ENCODE data around the gene ABLIM2. TPM values are rescaled to one million over a fixed set of nuclear protein-coding genes. Genes with fewer than 3 reads are reported as not detected.

Gene ABLIM2
- total RNA-seq, 2 donors from 2014 or later: 0.24 to 0.25 TPM

DNA sequence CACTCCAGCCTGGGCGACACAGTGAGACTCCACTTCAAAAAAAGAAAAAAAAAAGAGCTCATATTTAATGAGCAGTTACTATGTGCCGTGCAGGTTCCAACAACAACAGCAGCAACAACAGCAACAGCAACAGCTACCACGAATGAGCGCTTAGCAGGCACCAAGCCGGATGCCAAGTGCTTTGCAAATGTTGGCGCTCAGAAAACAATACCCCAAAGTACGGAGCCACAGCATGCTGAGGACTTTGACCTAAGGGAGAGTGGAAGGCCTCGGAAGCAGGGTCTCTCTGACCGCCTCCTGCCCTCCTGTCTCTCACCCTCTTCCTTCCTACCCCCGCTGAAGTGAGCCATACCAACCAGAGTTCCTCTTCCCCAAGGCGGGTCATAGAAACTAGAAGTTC, 116.7 kb downstream of the ABLIM2 start:
- Mint-ChIP-seq H3K9me3 (no peaks in the 10 kb centered on the region), H3K27ac (no peak overlapping the region), H3K4me1 (ENCODE audit: low read depth in 2 of 2) (peaks cover 0 to 4% of the 10 kb centered on the region in 2 donors), H3K27me3 (peaks cover 32 to 37% of the 10 kb centered on the region in 2 donors), H3K4me3 (no peak overlapping the region), H3K36me3 (no peaks in the 10 kb centered on the region)
- ATAC-seq: no peak
- DNase-seq (ENCODE audit: low spot score): no peak

DNA sequence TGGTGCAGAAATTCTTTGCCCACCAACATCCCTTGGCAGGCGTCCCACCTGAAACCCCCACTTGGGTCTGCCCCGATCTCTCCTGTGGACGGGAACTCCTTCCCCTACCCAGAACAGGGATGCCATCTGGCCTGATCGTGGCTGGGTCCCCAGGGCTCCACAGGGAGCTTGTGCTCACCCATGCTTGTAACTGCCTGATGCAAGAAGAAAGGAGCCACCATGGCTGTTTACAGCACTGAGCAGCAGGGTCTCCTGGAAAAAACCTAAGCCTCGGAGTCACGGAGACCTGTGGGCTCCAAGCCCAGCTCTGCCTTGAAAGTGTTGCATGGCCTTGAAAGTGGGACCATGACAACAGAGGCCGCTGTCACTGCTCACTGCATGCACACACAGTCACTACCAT, 117.4 kb downstream of the ABLIM2 start:
- Mint-ChIP-seq H3K27ac (no peak overlapping the region), H3K27me3 (peaks cover 32 to 33% of the 10 kb centered on the region in 2 donors), H3K4me3 (no peak overlapping the region), H3K36me3 (no peaks in the 10 kb centered on the region), H3K4me1 (ENCODE audit: low read depth in 2 of 2) (peaks cover 0 to 4% of the 10 kb centered on the region in 2 donors), H3K9me3 (no peaks in the 10 kb centered on the region)
- ATAC-seq (no peak), DNase-seq (ENCODE audit: low spot score) (no peak)

DNA sequence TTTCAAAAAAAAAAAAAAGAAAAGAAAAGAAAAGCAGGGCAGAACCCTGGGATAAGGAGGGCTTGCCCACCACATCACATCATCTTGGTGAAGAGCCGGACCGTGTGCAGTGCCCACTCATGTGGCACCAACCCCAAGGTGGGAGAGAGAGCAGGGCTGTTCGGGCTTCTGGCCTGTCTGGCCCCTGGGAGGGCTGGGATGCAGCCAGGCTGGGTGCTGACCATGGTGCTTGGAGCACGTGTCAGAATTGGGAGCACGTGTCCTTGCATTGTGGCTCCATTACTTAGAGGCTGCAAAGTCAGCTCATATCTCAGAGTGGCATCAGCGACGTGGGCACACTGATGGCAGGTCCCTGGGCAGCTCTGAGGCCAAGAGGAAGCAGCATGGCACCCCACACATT, 118.0 kb downstream of the ABLIM2 start:
- Mint-ChIP-seq H3K36me3 (no peaks in the 10 kb centered on the region), H3K27me3 (peaks cover 32% of the 10 kb centered on the region in 2 donors), H3K4me1 (ENCODE audit: low read depth in 2 of 2) (peaks cover 5 to 8% of the 10 kb centered on the region in 2 donors), H3K27ac (no peak overlapping the region), H3K4me3 (no peak overlapping the region), H3K9me3 (no peaks in the 10 kb centered on the region)
- no peak for ATAC-seq
- no peak for DNase-seq (ENCODE audit: low spot score)

DNA sequence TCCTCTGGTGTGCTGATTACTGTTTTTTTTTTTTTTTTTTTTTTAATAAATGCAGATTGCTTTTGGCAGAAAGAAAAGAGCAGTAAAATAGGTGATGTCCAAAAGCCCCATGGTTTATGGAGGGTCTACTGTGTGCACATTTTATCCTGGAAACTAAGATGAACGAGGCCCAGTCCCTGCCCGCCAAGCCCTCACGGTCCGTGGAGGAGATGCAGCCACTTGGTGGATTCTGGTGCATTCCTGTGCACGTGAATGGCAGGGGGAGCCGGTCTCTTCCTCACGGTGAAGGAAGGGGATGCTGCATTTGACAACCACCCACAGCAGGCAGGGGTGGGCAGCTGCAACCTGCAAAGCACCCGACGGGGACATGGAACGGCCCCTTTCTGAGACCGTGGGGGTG, 118.8 kb downstream of the ABLIM2 start:
- Mint-ChIP-seq H3K27me3 (peaks cover 31 to 36% of the 10 kb centered on the region in 2 donors), H3K36me3 (no peaks in the 10 kb centered on the region), H3K27ac (no peak overlapping the region), H3K4me3 (no peak overlapping the region), H3K4me1 (ENCODE audit: low read depth in 2 of 2) (peaks cover 12 to 14% of the 10 kb centered on the region in 2 donors), H3K9me3 (no peaks in the 10 kb centered on the region)
- ATAC-seq: no peak
- no peak for DNase-seq (ENCODE audit: low spot score)

DNA sequence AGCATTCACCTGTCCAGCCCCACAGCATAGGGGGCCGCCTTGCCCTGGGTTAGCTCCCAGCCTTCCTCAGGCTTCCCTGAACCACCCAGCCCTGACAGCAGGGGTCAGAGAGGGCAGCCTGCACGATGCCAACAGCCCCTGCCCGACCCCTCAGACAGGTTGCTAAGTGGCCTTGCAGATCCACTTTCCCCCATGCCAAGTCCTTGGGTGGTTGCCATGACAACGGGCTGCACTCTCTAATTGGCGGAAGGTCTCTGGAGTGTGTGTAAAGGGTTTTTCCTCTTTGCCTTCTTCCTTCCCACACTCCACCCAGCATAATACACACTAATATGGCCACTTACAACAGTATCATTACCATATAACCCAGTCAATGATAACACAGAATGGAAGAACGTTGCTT, 119.3 kb downstream of the ABLIM2 start:
- Mint-ChIP-seq H3K27me3 (peaks cover 26 to 33% of the 10 kb centered on the region in 2 donors), H3K4me3 (no peak overlapping the region), H3K36me3 (no peaks in the 10 kb centered on the region), H3K9me3 (no peaks in the 10 kb centered on the region), H3K4me1 (ENCODE audit: low read depth in 2 of 2) (peaks cover 12 to 14% of the 10 kb centered on the region in 2 donors), H3K27ac (no peak overlapping the region)
- ATAC-seq (no peak), DNase-seq (ENCODE audit: low spot score) (no peak)

DNA sequence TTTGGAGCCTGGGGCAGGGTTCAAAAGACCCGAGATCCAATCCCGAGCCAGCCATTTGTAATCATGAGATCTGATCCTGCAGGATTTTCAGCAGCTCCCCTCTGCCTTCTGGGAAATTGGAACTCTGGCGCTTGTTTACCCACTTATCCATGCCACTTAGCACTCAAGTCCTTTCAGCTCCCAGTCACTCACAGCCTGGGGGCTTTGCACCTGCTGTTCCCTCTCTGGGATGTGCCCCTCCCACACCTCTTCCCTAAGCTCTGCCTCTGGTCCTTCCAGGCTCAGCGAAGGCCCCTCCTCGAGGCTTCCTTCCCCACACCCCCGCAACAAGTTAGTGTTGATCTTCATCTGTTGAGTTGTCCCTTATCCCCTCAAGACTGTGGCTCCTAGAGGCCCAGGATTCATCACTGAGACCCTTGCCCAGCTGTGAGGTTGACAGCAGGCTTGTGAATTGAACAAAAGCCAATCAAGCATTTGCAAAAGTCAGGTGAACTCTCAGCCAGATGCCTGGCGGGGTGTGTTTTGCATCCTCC, 119.8 kb downstream of the ABLIM2 start:
- no peak overlapping the region for H3K27ac Mint-ChIP-seq

DNA sequence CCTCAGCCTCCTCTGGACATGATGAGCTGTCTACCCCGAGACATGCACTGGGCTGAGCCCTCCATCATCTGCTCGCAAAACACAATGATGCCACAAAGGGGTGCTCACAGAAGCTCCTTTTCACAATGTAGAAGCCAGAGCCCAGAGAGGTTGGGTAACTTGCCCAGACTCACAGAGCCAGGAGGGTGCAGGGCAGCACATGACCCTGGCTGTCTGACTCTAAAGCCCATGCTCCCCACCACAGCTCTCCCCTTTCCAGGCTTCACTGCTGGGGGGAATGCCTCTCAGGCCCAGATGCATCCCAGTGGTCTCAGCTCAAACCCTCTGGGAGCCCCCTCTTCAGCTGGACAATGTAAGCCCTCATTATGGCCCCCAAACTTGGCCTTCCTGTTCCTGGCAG, 120.5 kb downstream of the ABLIM2 start:
- no peak overlapping the region for H3K27ac Mint-ChIP-seq
- peaks cover 26 to 32% of the 10 kb centered on the region in 2 donors for H3K27me3 Mint-ChIP-seq
- H3K36me3 Mint-ChIP-seq: no peaks in the 10 kb centered on the region
- DNase-seq (ENCODE audit: low spot score) (no peak), ATAC-seq (no peak)
- peaks cover 12 to 14% of the 10 kb centered on the region in 2 donors for H3K4me1 Mint-ChIP-seq (ENCODE audit: low read depth in 2 of 2)
- no peak overlapping the region for H3K4me3 Mint-ChIP-seq
- no peaks in the 10 kb centered on the region for H3K9me3 Mint-ChIP-seq

More for the DNA sequence above, 119.8 kb downstream of the ABLIM2 start:
- Mint-ChIP-seq H3K4me3 (no peak overlapping the region), H3K4me1 (ENCODE audit: low read depth in 2 of 2) (peaks cover 12 to 14% of the 10 kb centered on the region in 2 donors), H3K36me3 (no peaks in the 10 kb centered on the region), H3K27me3 (peaks cover 26 to 33% of the 10 kb centered on the region in 2 donors), H3K9me3 (no peaks in the 10 kb centered on the region)
- no peak for DNase-seq (ENCODE audit: low spot score)
- no peak for ATAC-seq

DNA sequence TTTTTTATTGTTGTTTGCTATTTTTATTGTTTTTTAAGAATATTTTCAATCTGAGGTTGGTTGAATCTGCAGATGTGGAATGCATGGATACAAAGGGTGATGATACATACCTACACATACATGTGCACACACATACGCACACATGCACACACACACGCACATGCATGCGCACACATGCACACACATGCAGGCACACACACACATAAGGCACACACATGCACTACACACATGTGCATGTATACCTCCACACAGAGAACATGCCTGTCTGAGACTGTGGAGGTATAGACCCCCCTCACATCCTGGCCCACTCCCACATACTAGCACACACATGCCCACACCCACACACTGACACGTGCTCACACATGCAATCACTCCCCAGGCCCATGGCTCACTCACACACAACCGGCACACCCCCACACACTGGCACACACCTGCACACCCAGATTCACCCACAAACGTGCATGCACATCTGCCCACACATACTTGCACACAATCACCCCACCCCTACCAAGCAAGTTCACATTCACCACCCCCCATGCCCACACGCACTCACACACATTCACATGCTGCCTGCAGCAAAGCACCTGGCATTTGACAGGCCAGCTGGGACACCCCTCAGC, 121.4 kb downstream of the ABLIM2 start:
- no peaks in the 10 kb centered on the region for H3K36me3 Mint-ChIP-seq

DNA sequence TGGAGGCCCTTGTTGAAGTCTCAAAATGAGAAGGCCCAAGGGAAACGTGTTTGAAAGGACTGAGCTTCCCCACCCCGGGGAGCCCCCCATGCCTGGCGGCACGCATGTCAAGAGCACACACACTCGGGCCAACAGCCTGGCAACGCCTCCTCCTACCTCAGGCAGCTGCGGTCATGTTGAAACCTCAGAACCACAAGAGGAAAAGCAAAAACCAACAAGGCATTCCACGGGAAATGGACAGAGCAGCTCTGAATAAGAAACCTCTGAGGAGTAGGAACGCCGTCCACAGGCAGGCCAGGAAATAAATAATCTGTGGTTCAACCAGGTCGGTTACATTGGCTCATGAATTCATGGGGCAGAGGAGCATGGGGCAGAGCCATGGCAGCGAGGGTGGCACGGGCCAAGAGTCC, 123.2 kb downstream of the ABLIM2 start:
- ATAC-seq (no peak), DNase-seq (ENCODE audit: low spot score) (no peak)
- Mint-ChIP-seq H3K4me1 (ENCODE audit: low read depth in 2 of 2) (peaks cover 12 to 14% of the 10 kb centered on the region in 2 donors), H3K27ac (peak overlapping the region in 1 of 2 donors; percentile 20), H3K4me3 (peak overlapping the region; percentile 44), H3K27me3 (peaks cover 26% of the 10 kb centered on the region in 2 donors), H3K9me3 (no peaks in the 10 kb centered on the region), H3K36me3 (no peaks in the 10 kb centered on the region)

More for the DNA sequence above, 121.4 kb downstream of the ABLIM2 start:
- Mint-ChIP-seq H3K27ac (no peak overlapping the region), H3K9me3 (no peaks in the 10 kb centered on the region), H3K4me1 (ENCODE audit: low read depth in 2 of 2) (peaks cover 12 to 14% of the 10 kb centered on the region in 2 donors), H3K27me3 (peaks cover 26 to 29% of the 10 kb centered on the region in 2 donors), H3K4me3 (no peak overlapping the region)
- no peak for ATAC-seq
- no peak for DNase-seq (ENCODE audit: low spot score)

DNA sequence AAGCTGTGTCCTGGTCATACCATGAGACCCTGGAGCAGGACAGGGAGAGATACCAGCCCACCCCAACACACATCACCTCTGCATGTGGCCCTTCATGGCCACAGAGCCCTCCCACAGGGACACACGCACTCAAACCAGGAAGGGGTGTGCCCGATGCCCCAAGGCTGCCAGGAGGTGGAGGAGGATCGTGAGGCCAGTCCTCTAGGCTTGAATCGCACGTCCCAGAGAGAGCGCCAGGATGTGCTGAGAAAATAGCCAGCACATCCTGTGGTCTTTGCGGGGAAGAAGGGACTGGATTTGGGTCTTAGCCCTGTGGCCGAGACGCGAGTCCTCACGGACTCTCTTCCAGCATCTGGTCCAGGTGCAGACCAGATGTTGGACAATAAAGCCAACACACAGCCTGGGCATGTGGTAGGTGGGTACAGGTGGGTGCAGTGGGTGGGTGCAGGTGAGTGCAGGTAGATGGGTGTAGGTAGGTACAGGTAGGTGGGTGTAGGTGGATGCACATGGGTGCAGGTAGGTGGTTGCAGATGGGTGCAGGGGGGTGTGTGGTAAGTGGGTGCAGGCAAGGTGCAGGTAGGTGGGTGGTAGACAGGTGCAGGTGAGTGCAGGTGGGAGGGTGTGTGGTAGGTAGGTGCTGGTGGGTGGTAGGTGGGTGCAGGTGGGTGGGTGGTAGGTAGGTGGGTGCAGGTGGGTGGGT, 124.6 kb downstream of the ABLIM2 start:
- Mint-ChIP-seq H3K27me3 (peaks cover 18 to 22% of the 10 kb centered on the region in 2 donors), H3K4me3 (no peak overlapping the region), H3K9me3 (no peaks in the 10 kb centered on the region), H3K36me3 (no peaks in the 10 kb centered on the region), H3K4me1 (ENCODE audit: low read depth in 2 of 2) (peaks cover 10 to 12% of the 10 kb centered on the region in 2 donors), H3K27ac (no peak overlapping the region)
- ATAC-seq: no peak
- no peak for DNase-seq (ENCODE audit: low spot score)

DNA sequence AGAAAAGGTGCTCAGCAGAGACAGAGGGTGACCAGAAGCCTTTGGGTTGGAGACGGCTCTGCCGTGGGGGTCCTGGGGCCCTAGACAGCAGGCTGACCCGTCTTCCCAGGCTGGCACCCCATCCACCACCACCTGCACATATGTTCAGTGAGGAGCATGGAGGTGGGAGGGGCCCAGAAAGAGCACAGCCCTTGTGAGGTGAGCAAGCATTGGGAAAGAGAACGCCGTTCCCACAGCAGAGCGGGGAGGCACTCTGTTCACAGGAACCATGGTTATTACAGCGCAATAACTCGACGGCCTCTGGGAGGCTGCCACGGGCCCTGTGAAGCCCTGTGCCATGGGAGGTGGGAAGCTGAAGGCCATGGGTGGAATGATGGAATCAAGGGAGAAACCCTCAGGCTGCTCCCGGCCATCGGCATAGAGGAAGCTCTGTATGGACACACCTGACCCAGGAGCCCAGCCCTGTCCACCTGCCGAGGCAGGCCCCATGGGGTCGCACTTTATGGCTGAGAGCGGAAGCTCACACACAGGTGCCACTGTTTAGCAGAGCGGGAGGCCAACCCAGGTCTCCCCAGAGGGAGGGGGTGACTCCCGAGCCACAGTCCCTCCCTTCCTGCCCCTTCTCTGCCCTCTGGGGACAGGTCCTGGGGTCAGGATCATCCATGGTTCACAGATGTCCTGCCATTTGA, 125.4 kb downstream of the ABLIM2 start:
- ATAC-seq: no peak
- Mint-ChIP-seq H3K36me3 (no peaks in the 10 kb centered on the region), H3K4me3 (no peak overlapping the region), H3K27me3 (peaks cover 12 to 15% of the 10 kb centered on the region in 2 donors), H3K4me1 (ENCODE audit: low read depth in 2 of 2) (peaks cover 10 to 12% of the 10 kb centered on the region in 2 donors), H3K9me3 (no peaks in the 10 kb centered on the region), H3K27ac (no peak overlapping the region)
- no peak for DNase-seq (ENCODE audit: low spot score)

DNA sequence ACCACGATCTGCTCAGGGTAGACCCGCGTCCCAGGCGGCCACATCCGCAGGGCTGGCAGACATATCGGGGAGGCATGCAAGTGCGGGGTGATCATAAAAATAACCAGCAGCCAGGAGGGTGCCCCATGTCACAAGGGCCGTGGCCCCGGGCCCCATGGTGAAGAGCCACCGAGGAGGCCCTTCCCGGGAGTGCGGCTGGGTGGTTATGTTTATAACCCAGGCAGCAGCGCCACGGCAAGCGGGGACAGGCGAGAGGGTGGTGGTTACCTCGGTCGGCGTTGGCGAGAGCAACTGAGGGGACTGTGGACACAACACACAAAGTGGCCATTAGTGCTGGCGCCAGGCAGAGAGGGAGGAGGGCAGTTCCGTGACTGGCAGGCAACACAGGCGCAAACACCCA, 126.2 kb downstream of the ABLIM2 start:
- peaks cover 10 to 12% of the 10 kb centered on the region in 2 donors for H3K4me1 Mint-ChIP-seq (ENCODE audit: low read depth in 2 of 2)
- no peaks in the 10 kb centered on the region for H3K9me3 Mint-ChIP-seq

DNA sequence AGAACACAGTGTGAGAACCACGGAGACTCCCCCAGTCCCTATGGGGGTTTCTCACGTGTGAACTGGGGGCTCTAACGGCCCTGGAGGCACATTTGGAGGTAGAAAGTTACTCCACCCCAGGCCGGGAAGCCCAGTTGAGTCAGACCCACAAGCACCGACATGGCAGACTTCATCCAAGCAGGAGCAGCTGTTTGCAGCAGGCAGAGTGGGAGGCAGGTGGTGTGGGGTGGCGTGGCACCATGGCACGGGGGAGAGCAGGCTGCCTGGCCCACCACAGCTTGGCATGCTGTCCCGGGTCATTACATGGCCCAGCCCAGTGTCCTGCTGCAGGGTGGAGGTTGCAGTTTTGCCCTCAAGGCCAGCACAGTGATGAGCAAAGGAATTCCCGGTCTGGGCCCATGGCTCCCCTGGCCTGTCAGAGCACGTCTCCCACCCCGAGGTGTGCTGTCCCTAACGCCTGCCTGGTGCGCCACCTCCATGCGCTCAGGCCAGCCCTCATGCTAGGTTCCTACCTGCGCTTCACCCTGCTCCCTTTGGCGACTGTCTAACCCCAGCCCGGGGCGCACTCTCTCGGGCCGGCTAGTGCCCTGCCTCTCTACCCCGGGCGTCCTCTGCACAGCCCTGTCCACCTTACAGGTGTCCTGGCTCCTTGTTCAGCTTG, 128.4 kb downstream of the ABLIM2 start:
- Mint-ChIP-seq H3K9me3 (no peaks in the 10 kb centered on the region), H3K27ac (no peak overlapping the region), H3K27me3 (peaks cover 0 to 5% of the 10 kb centered on the region in 2 donors), H3K36me3 (no peaks in the 10 kb centered on the region), H3K4me3 (no peak overlapping the region), H3K4me1 (ENCODE audit: low read depth in 2 of 2) (peaks cover 3 to 4% of the 10 kb centered on the region in 2 donors)
- DNase-seq (ENCODE audit: low spot score) (no peak), ATAC-seq (no peak)

More for the DNA sequence above, 126.2 kb downstream of the ABLIM2 start:
- H3K27me3 Mint-ChIP-seq: peaks cover 4 to 10% of the 10 kb centered on the region in 2 donors
- H3K4me3 Mint-ChIP-seq: no peak overlapping the region
- DNase-seq (ENCODE audit: low spot score): no peak
- no peaks in the 10 kb centered on the region for H3K36me3 Mint-ChIP-seq
- no peak for ATAC-seq
- H3K27ac Mint-ChIP-seq: no peak overlapping the region
